ENCODE data around the gene IFNA4. TPM values are rescaled to one million over a fixed set of nuclear protein-coding genes. Genes with fewer than 3 reads are reported as not detected.

The IFNA4 gene
- total and polyA plus RNA-seq, 4 donors: not detected

GRCh38 chr9:21137020-21137419, 50.4 kb downstream of the IFNA4 start:
- no peak overlapping the region for H3K27ac ChIP-seq (ENCODE audit: low read depth in 1 of 2, low read length in 1 of 2)
- 44 to 97% methylated on average over 1 of the region's 1 CpG for WGBS, 2 donors
- H3K4me3 ChIP-seq: no peak overlapping the region
- H3K9ac ChIP-seq (ENCODE audit: insufficient read depth in 1 of 2, low read length in 2 of 2): no peak overlapping the region
- DNase-seq: no peak
- no peaks in the 10 kb centered on the region for H3K9me3 ChIP-seq (ENCODE audit: control insufficient read depth in 4 of 4, insufficient read depth in 3 of 4, low read length in 3 of 4)
- no peak for ATAC-seq (ENCODE audit: insufficient read depth, low FRiP score)
- no peaks in the 10 kb centered on the region for H3K36me3 ChIP-seq (ENCODE audit: control insufficient read depth in 4 of 4, insufficient read depth in 4 of 4, low read length in 4 of 4)
- H3K4me1 ChIP-seq (ENCODE audit: control insufficient read depth in 5 of 5, insufficient read depth in 5 of 5, low read length in 5 of 5): no peaks in the 10 kb centered on the region
- no peak for TF ChIP-seq CTCF (IDR thresholded peaks at IDR 0.05; ENCODE audit: control extremely low read depth, extremely low read depth)
- H3K27me3 ChIP-seq (ENCODE audit: control insufficient read depth in 3 of 3, insufficient read depth in 3 of 3, low read length in 2 of 3): no peaks in the 10 kb centered on the region

Small RNA genes lying within 50 kb of the gene (small RNA-seq; reads per million reads assigned to genes)
- gene RF00019 (ENCODE audit: low replicate concordance): not detected

Other genes starting within 250 kb of the IFNA4 start
- gene HACD4, start 155.9 kb downstream of the IFNA4 start, total RNA-seq: 10 to 100 TPM in 1 of 2 donors, 1 to 10 TPM in 1; 5.3 to 15.2 TPM
- gene HACD4, start 155.9 kb downstream of the IFNA4 start, polyA plus RNA-seq: 1 to 10 TPM; 2.7 to 4.3 TPM
- not detected for gene IFNB1, start 109.6 kb downstream of the IFNA4 start, total RNA-seq
- gene IFNB1, start 109.6 kb downstream of the IFNA4 start, polyA plus RNA-seq: under 1 TPM in 1 of 2 donors, not detected in 1; 0.05 TPM
- not detected for gene IFNW1, start 45.8 kb downstream of the IFNA4 start, total RNA-seq
- gene IFNW1, start 45.8 kb downstream of the IFNA4 start, polyA plus RNA-seq: not detected
- gene IFNA21, start 20.9 kb downstream of the IFNA4 start, total RNA-seq: not detected
- gene IFNA21, start 20.9 kb downstream of the IFNA4 start, polyA plus RNA-seq: not detected
- gene IFNA7, start 14.6 kb upstream of the IFNA4 start, total RNA-seq: not detected
- gene IFNA7, start 14.6 kb upstream of the IFNA4 start, polyA plus RNA-seq: not detected
- gene IFNA10, start 19.6 kb upstream of the IFNA4 start, total RNA-seq: not detected
- not detected for gene IFNA10, start 19.6 kb upstream of the IFNA4 start, polyA plus RNA-seq
- not detected for gene IFNA16, start 29.7 kb upstream of the IFNA4 start, total RNA-seq
- not detected for gene IFNA16, start 29.7 kb upstream of the IFNA4 start, polyA plus RNA-seq
- gene IFNA17, start 40.6 kb upstream of the IFNA4 start, total RNA-seq: not detected
- not detected for gene IFNA17, start 40.6 kb upstream of the IFNA4 start, polyA plus RNA-seq
- not detected for gene IFNA14, start 52.4 kb upstream of the IFNA4 start, total RNA-seq
- gene IFNA14, start 52.4 kb upstream of the IFNA4 start, polyA plus RNA-seq: not detected
- under 1 TPM in 1 of 2 donors, not detected in 1; 0.28 TPM for gene IFNA5, start 117.7 kb upstream of the IFNA4 start, total RNA-seq
- gene IFNA5, start 117.7 kb upstream of the IFNA4 start, polyA plus RNA-seq: under 1 TPM in 1 of 2 donors, not detected in 1; 0.12 TPM
- gene KLHL9, start 147.8 kb upstream of the IFNA4 start, total RNA-seq: 10 to 100 TPM; 21.0 to 39.0 TPM
- gene KLHL9, start 147.8 kb upstream of the IFNA4 start, polyA plus RNA-seq: 10 to 100 TPM in 1 of 2 donors, 1 to 10 TPM in 1; 6.5 to 10.5 TPM
- gene IFNA6, start 163.3 kb upstream of the IFNA4 start, total RNA-seq: not detected
- not detected for gene IFNA6, start 163.3 kb upstream of the IFNA4 start, polyA plus RNA-seq
- gene IFNA13, start 180.5 kb upstream of the IFNA4 start, total RNA-seq: not detected
- gene IFNA13, start 180.5 kb upstream of the IFNA4 start, polyA plus RNA-seq: not detected
- gene IFNA2, start 197.8 kb upstream of the IFNA4 start, total RNA-seq: not detected
- not detected for gene IFNA2, start 197.8 kb upstream of the IFNA4 start, polyA plus RNA-seq
- not detected for gene IFNA8, start 221.5 kb upstream of the IFNA4 start, total RNA-seq
- gene IFNA8, start 221.5 kb upstream of the IFNA4 start, polyA plus RNA-seq: not detected